SK-N-SH (cell line): Measurements from ENCODE around the gene DYRK3.

Source experiments
- FOXM1 ChIP-seq: IDR thresholded peaks from 2 replicates; pipeline ENCODE4 v1.4.0; 2012; ENCODE audit warnings: low read depth, mild to moderate bottlenecking
- GABPA ChIP-seq: IDR thresholded peaks from 2 replicates; pipeline ENCODE4 v1.4.0; 2012; ENCODE audit warnings: low read depth, mild to moderate bottlenecking
- MEF2A ChIP-seq: IDR thresholded peaks from 2 replicates; pipeline ENCODE4 v1.4.0; 2012; ENCODE audit warnings: low read depth, borderline replicate concordance
- MXI1 ChIP-seq: IDR thresholded peaks from 2 replicates; pipeline ENCODE4 v1.6.1; 2012; ENCODE audit warnings: mild to moderate bottlenecking, low read depth, low read length, improper control_type of control experiment
- POLR2AphosphoS5 ChIP-seq: IDR thresholded peaks from 2 replicates; pipeline ENCODE4 v1.6.1; 2012; ENCODE audit warnings: low read depth, low read length
- RAD21 ChIP-seq: IDR thresholded peaks from 2 replicates; pipeline ENCODE4 v1.6.1; 2012; ENCODE audit warnings: mild to moderate bottlenecking, low read length
- REST ChIP-seq: IDR thresholded peaks from 2 replicates; pipeline ENCODE4 v1.6.1; 2012; ENCODE audit warnings: mild to moderate bottlenecking, low read depth, low read length, moderate library complexity
- RFX5 ChIP-seq: IDR thresholded peaks from 2 replicates; pipeline ENCODE4 v1.6.1; 2012; ENCODE audit warnings: mild to moderate bottlenecking, improper control_type of control experiment, low read length
- SIN3A ChIP-seq: IDR thresholded peaks from 2 replicates; pipeline ENCODE4 v1.6.1; 2012; ENCODE audit warnings: low read depth, mild to moderate bottlenecking, low read length, moderate library complexity, borderline replicate concordance
- TEAD4 ChIP-seq: IDR thresholded peaks from 2 replicates; pipeline ENCODE4 v1.4.0; 2012; ENCODE audit warnings: mild to moderate bottlenecking, borderline replicate concordance; ENCODE audit not compliant: insufficient read depth
- TF ChIP-seq, protein P1 (sequence below): fragments of 200-600 bp; sonication (generic); IDR thresholded peaks from 2 replicates; pipeline ENCODE4 v1.6.1; 2017; ENCODE audit warnings: antibody characterized with exemption, mild to moderate bottlenecking, moderate library complexity
- TF ChIP-seq, protein P2 (sequence below): IDR thresholded peaks from 2 replicates; pipeline ENCODE4 v1.4.0; 2012; ENCODE audit warnings: low read depth, borderline replicate concordance
- TF ChIP-seq, protein P3 (sequence below): IDR thresholded peaks from 2 replicates; pipeline ENCODE4 v1.4.0; 2012; ENCODE audit warnings: low read depth

DNA sequence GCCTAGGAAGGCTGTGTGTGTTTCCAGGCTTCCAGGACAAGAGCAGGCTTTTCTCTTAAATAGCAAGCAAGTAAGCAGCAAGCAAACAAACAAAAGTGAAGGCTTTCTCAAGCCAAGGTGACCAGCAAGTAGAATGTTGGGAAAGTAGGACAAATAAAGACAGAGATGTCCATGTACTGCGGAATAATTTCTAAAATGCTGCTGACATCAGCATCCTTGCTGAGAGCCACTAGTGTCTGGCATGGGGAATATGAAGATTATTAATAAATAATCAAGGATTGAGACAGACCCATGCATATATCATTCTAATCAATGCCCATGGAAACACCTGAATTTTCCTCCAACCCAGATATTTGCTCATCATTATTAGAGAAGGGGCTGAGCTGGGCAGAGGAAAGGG is 6.4 kb upstream of the DYRK3 start:
- TF ChIP-seq SIN3A (no peak), POLR2AphosphoS5 (no peak), RAD21 (no peak), GABPA (no peak), REST (no peak), MXI1 (no peak), FOXM1 (no peak), MEF2A (no peak), TEAD4 (no peak), RFX5 (no peak)
- TF ChIP-seq, protein P1, sequence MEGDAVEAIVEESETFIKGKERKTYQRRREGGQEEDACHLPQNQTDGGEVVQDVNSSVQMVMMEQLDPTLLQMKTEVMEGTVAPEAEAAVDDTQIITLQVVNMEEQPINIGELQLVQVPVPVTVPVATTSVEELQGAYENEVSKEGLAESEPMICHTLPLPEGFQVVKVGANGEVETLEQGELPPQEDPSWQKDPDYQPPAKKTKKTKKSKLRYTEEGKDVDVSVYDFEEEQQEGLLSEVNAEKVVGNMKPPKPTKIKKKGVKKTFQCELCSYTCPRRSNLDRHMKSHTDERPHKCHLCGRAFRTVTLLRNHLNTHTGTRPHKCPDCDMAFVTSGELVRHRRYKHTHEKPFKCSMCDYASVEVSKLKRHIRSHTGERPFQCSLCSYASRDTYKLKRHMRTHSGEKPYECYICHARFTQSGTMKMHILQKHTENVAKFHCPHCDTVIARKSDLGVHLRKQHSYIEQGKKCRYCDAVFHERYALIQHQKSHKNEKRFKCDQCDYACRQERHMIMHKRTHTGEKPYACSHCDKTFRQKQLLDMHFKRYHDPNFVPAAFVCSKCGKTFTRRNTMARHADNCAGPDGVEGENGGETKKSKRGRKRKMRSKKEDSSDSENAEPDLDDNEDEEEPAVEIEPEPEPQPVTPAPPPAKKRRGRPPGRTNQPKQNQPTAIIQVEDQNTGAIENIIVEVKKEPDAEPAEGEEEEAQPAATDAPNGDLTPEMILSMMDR: no peak
- TF ChIP-seq, protein P2, sequence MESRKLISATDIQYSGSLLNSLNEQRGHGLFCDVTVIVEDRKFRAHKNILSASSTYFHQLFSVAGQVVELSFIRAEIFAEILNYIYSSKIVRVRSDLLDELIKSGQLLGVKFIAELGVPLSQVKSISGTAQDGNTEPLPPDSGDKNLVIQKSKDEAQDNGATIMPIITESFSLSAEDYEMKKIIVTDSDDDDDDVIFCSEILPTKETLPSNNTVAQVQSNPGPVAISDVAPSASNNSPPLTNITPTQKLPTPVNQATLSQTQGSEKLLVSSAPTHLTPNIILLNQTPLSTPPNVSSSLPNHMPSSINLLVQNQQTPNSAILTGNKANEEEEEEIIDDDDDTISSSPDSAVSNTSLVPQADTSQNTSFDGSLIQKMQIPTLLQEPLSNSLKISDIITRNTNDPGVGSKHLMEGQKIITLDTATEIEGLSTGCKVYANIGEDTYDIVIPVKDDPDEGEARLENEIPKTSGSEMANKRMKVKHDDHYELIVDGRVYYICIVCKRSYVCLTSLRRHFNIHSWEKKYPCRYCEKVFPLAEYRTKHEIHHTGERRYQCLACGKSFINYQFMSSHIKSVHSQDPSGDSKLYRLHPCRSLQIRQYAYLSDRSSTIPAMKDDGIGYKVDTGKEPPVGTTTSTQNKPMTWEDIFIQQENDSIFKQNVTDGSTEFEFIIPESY: no peak
- TF ChIP-seq, protein P3, sequence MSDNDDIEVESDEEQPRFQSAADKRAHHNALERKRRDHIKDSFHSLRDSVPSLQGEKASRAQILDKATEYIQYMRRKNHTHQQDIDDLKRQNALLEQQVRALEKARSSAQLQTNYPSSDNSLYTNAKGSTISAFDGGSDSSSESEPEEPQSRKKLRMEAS: no peak
